Vagina (tissue), 2 donors: ENCODE data around the gene GAB2.

Source experiments
- POLR2A ChIP-seq, 2 donors: fragments of 450-650 bp; IDR thresholded peaks; one replicate each; pipeline ENCODE4 v1.6.1; 2017; ENCODE audit warnings: antibody characterized with exemption in 2 of 2, mild to moderate bottlenecking in 2 of 2, moderate library complexity in 2 of 2
- POLR2AphosphoS5 ChIP-seq, 2 donors: sonication (generic); formaldehyde crosslinking; IDR thresholded peaks; one replicate each; pipeline ENCODE4 v1.9.0; 2017; ENCODE audit warnings: antibody characterized with exemption in 2 of 2, mild to moderate bottlenecking in 2 of 2, low read depth in 1 of 2; ENCODE audit not compliant: insufficient read depth in 1 of 2
- TF ChIP-seq, protein P1 (sequence below), 3 experiments: fragments of 450-650 bp in 2 of 3; fragments of 200-600 bp in 1 of 3; sonication (generic) in 1 of 3; IDR thresholded peaks; one replicate each; pipeline ENCODE4 v1.5.1; 2017 to 2019; ENCODE audit warnings: antibody characterized with exemption in 3 of 3, mild to moderate bottlenecking in 2 of 3, moderate library complexity in 2 of 3

DNA sequence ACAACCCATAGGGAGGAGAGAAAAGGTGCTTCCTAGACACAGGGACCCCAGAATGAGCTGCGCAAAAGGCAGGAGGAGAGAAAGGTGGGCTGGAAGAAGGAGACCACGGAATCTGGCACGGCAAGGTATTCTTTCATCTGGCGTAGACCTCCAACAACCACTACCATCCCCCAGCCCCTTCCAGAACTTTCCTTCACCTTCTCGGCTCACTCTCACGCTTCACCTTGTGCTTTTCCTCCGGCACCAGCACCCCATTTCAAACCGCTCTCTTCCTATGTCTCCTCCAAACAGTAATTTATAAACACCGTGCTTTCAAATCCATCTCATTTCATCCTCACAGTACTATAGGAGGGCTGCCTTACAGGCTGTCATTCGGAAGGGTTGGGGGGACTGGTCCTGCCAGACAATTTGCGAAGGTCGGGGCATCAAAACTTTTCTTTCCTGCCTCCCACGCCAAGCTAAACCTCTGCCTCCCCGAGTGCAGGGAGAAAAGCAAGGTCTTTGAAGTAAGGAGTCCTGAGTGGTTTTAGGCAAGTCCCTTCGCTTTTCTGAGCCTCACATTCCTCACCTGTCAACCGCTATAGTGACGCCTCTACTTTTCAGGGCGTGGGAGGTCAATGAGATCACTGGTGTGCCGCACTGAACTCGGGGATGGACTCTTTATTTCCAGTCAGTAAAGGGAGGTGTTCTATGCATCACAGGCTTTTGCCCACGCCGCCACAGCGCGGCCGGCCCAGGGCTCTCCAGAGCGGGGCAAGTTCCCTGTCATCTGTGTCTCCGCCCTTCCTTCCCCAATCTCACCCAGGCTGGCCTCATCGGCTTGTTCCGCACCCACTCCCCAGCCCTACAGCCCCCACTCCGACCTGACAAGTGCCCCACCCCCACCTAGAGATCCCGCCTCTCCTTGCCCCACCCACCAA lies 230.0 kb downstream of the GAB2 start:
- TF ChIP-seq, protein P1, sequence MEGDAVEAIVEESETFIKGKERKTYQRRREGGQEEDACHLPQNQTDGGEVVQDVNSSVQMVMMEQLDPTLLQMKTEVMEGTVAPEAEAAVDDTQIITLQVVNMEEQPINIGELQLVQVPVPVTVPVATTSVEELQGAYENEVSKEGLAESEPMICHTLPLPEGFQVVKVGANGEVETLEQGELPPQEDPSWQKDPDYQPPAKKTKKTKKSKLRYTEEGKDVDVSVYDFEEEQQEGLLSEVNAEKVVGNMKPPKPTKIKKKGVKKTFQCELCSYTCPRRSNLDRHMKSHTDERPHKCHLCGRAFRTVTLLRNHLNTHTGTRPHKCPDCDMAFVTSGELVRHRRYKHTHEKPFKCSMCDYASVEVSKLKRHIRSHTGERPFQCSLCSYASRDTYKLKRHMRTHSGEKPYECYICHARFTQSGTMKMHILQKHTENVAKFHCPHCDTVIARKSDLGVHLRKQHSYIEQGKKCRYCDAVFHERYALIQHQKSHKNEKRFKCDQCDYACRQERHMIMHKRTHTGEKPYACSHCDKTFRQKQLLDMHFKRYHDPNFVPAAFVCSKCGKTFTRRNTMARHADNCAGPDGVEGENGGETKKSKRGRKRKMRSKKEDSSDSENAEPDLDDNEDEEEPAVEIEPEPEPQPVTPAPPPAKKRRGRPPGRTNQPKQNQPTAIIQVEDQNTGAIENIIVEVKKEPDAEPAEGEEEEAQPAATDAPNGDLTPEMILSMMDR (IDR thresholded peaks at IDR 0.05) = no peak
- TF ChIP-seq POLR2A (IDR thresholded peaks at IDR 0.05) (no peak), POLR2AphosphoS5 (IDR thresholded peaks at IDR 0.05; ENCODE audit: insufficient read depth in 1 of 2, low read depth in 1 of 2) (no peak)
